ENCODE data around the gene NTRK3. TPM values are rescaled to one million over a fixed set of nuclear protein-coding genes. Genes with fewer than 3 reads are reported as not detected.
A peak's percentile ranks its signal among the peaks of the same experiment; 100 is the strongest.
"Not testable (repeated sequence)": the region's sequence is repeated elsewhere in the genome, so short reads cannot be mapped to it uniquely, and the experiment has no call there.

NTRK3 gene
- total and polyA plus RNA-seq, 12 donors = 1.6 to 8.5 (median 3.3) TPM

- Histone ChIP-seq H3K27me3 (no peaks in the 10 kb centered on the region), H3K4me1 (replicated peaks in 1 of 2) (no peaks in the 10 kb centered on the region), H3K4me3 (no peak overlapping the region), H3K27ac (no peak overlapping the region), H3K36me3 (replicated peaks in 1 of 2) (no peaks in the 10 kb centered on the region), H3K9me3 (replicated peaks in 1 of 3) (no peaks in the 10 kb centered on the region)
- DNase-seq = peak in 1 of 7 donors; percentile 4
- intact Hi-C loops (cut with DNase I) = no loop called here
- 42 to 50% (median 46%) methylated on average over 9 of the region's 9 CpGs for WGBS, 4 donors
- TF ChIP-seq CTCF (IDR thresholded peaks at IDR 0.05) = no peak
- TF ChIP-seq POLR2A (IDR thresholded peaks at IDR 0.05) = no peak
These were observed 220.2 kb downstream of the NTRK3 start for GRCh38 chr15:88036154-88036839.

GRCh38 chr15:88035381-88035780 lies 221.2 kb downstream of the NTRK3 start:
- intact Hi-C loops (cut with DNase I) = no loop called here
- no peaks in the 10 kb centered on the region for H3K9me3 ChIP-seq (replicated peaks in 1 of 3)
- H3K4me3 ChIP-seq = no peak overlapping the region
- no peaks in the 10 kb centered on the region for H3K27me3 ChIP-seq
- DNase-seq = no peak
- no peaks in the 10 kb centered on the region for H3K4me1 ChIP-seq (replicated peaks in 1 of 2)
- TF ChIP-seq POLR2A (IDR thresholded peaks at IDR 0.05) (no peak), CTCF (IDR thresholded peaks at IDR 0.05) (no peak)
- 57 to 80% (median 71%) methylated on average over 5 of the region's 5 CpGs for WGBS, 4 donors
- no peak overlapping the region for H3K27ac ChIP-seq
- no peaks in the 10 kb centered on the region for H3K36me3 ChIP-seq (replicated peaks in 1 of 2)

GRCh38 chr15:88033421-88033820 lies 223.1 kb downstream of the NTRK3 start:
- H3K4me3 ChIP-seq; H3K9me3 ChIP-seq (replicated peaks in 1 of 3); H3K4me1 ChIP-seq (replicated peaks in 1 of 2); H3K27me3 ChIP-seq; DNase-seq; intact Hi-C loops (cut with DNase I); H3K27ac ChIP-seq; H3K36me3 ChIP-seq (replicated peaks in 1 of 2): not testable (repeated sequence)
- 86 to 89% (median 88%) methylated on average over 5 of the region's 5 CpGs for WGBS, 4 donors

- intact Hi-C loops (cut with DNase I) = no loop called here
- H3K36me3 ChIP-seq (replicated peaks in 1 of 2) = no peaks in the 10 kb centered on the region
- H3K9me3 ChIP-seq (replicated peaks in 1 of 3) = no peaks in the 10 kb centered on the region
- DNase-seq = no peak
- WGBS, 4 donors = 84 to 90% (median 86%) methylated on average over 9 to 13 of the region's 13 CpGs
- H3K4me1 ChIP-seq (replicated peaks in 1 of 2) = no peaks in the 10 kb centered on the region
- TF ChIP-seq CTCF (IDR thresholded peaks at IDR 0.05) (no peak), POLR2A (IDR thresholded peaks at IDR 0.05) (no peak)
- no peaks in the 10 kb centered on the region for H3K27me3 ChIP-seq
- no peak overlapping the region for H3K4me3 ChIP-seq
- H3K27ac ChIP-seq = no peak overlapping the region
These were observed 223.8 kb downstream of the NTRK3 start for GRCh38 chr15:88032787-88033186.

GRCh38 chr15:88031461-88031860 lies 225.1 kb downstream of the NTRK3 start:
- Histone ChIP-seq H3K27ac (no peak overlapping the region), H3K36me3 (replicated peaks in 1 of 2) (no peaks in the 10 kb centered on the region), H3K4me1 (replicated peaks in 1 of 2) (no peaks in the 10 kb centered on the region), H3K9me3 (replicated peaks in 1 of 3) (no peaks in the 10 kb centered on the region), H3K4me3 (no peak overlapping the region), H3K27me3 (no peaks in the 10 kb centered on the region)
- intact Hi-C loops (cut with DNase I) = no loop called here
- no peak for DNase-seq
- no peak for TF ChIP-seq CTCF (IDR thresholded peaks at IDR 0.05)
- 35 to 57% (median 43%) methylated on average over 2 of the region's 2 CpGs for WGBS, 4 donors
